Endothelial cell (in vitro differentiated cells): ENCODE measurements around the gene MAD1L1. TPM values are rescaled to one million over a fixed set of nuclear protein-coding genes. Genes with fewer than 3 reads are reported as not detected.

Experiments
- DNase-seq: peaks from one replicate; pipeline ENCODE4 v3.0.0; 2021; ENCODE audit warnings: low spot score
- H3K27ac Mint-ChIP-seq: one replicate; pipeline ENCODE4 v1.8.0; 2021; ENCODE audit warnings: mixed read lengths, inconsistent platforms; ENCODE audit not compliant: unreplicated experiment
- H3K27me3 Mint-ChIP-seq: one replicate; pipeline ENCODE4 v1.8.0; 2021; ENCODE audit warnings: mild to moderate bottlenecking, moderate library complexity, mixed read lengths, inconsistent platforms; ENCODE audit not compliant: unreplicated experiment
- H3K36me3 Mint-ChIP-seq: one replicate; pipeline ENCODE4 v1.8.0; 2021; ENCODE audit warnings: mild to moderate bottlenecking, low read depth, mixed read lengths, inconsistent platforms; ENCODE audit not compliant: unreplicated experiment
- H3K4me1 Mint-ChIP-seq: one replicate; pipeline ENCODE4 v1.8.0; 2021; ENCODE audit warnings: mild to moderate bottlenecking, mixed read lengths, inconsistent platforms; ENCODE audit not compliant: unreplicated experiment
- H3K4me3 Mint-ChIP-seq: one replicate; pipeline ENCODE4 v1.8.0; 2021; ENCODE audit warnings: mild to moderate bottlenecking, mixed read lengths, inconsistent platforms; ENCODE audit not compliant: unreplicated experiment
- H3K9me3 Mint-ChIP-seq: one replicate; pipeline ENCODE4 v1.8.0; 2021; ENCODE audit warnings: mixed read lengths, inconsistent platforms; ENCODE audit not compliant: unreplicated experiment
- total RNA-seq: library from RNA; stranded (reverse); fragmentation: NEBNext Ultra II Directional; extraction: Animal tissue kit (Norgen Biotek cat#: 25700); gene quantifications from one replicate; pipeline ENCODE4 v1.2.1, GENCODE V29; 2021; ENCODE audit not compliant: unreplicated experiment
- TF ChIP-seq, protein P1 (sequence below): fragments of 200-600 bp; sonication (generic); IDR thresholded peaks from one replicate; pipeline ENCODE4 v1.5.0; 2021; ENCODE audit warnings: antibody characterized with exemption; ENCODE audit not compliant: unreplicated experiment

Gene MAD1L1
- total RNA-seq, 1 donor from 2014 or later = 43.3 TPM

DNA sequence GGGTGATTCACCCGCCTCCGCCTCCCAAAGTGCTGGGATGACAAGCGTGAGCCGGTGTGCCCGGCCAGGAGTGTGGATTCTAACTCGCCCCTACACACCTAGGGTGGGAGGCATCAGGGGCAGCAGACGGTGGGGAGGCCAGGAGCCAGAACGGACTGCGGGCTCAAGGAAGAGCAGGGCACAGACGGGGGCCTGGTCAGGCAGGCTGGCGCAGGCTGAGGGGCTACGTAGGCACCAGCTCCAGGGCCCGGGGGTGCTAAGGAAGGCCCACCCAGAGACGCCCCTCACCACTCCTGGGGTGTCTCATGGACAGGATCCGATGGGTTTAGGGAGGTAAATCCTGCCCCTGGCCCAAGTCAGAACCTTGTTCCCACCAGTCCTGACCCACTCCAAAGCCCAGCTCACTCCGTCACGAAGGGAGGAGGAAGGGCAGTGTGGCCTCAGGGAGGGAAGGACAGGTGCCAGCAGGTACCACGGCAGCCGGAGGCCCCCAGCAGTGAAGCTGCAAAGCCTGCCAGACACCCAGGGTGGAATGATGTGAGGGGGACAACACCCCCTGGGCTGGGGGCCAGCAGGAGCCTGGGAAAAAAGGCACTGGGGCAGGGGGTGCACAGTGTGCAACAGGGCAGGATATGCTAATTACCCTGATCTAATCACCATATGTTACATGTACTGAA, 251.4 kb downstream of the MAD1L1 start:
- Mint-ChIP-seq H3K27ac (no peak overlapping the region), H3K9me3 (no peaks in the 10 kb centered on the region), H3K36me3 (peaks cover 27% of the 10 kb centered on the region), H3K4me3 (no peak overlapping the region), H3K27me3 (peaks cover 11% of the 10 kb centered on the region), H3K4me1 (no peaks in the 10 kb centered on the region)
- no peak for DNase-seq
- TF ChIP-seq, protein P1, sequence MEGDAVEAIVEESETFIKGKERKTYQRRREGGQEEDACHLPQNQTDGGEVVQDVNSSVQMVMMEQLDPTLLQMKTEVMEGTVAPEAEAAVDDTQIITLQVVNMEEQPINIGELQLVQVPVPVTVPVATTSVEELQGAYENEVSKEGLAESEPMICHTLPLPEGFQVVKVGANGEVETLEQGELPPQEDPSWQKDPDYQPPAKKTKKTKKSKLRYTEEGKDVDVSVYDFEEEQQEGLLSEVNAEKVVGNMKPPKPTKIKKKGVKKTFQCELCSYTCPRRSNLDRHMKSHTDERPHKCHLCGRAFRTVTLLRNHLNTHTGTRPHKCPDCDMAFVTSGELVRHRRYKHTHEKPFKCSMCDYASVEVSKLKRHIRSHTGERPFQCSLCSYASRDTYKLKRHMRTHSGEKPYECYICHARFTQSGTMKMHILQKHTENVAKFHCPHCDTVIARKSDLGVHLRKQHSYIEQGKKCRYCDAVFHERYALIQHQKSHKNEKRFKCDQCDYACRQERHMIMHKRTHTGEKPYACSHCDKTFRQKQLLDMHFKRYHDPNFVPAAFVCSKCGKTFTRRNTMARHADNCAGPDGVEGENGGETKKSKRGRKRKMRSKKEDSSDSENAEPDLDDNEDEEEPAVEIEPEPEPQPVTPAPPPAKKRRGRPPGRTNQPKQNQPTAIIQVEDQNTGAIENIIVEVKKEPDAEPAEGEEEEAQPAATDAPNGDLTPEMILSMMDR = no peak

- no peak for DNase-seq
Measured at GRCh38 chr7:1979591-1980560, 252.9 kb downstream of the MAD1L1 start.

GRCh38 chr7:1978656-1979590, 253.8 kb downstream of the MAD1L1 start:
- no peak for DNase-seq
- H3K4me1 Mint-ChIP-seq = peaks cover 5% of the 10 kb centered on the region
- no peak overlapping the region for H3K27ac Mint-ChIP-seq
- H3K27me3 Mint-ChIP-seq = peaks cover 7% of the 10 kb centered on the region
- TF ChIP-seq, protein P1 = no peak
- peaks cover 33% of the 10 kb centered on the region for H3K36me3 Mint-ChIP-seq
- H3K9me3 Mint-ChIP-seq = no peaks in the 10 kb centered on the region
- no peak overlapping the region for H3K4me3 Mint-ChIP-seq

More at GRCh38 chr7:1979591-1980560, 252.9 kb downstream of the MAD1L1 start:
- H3K27ac Mint-ChIP-seq = no peak overlapping the region
- no peak overlapping the region for H3K4me3 Mint-ChIP-seq
- peaks cover 28% of the 10 kb centered on the region for H3K36me3 Mint-ChIP-seq
- TF ChIP-seq, protein P1 = no peak
- no peaks in the 10 kb centered on the region for H3K4me1 Mint-ChIP-seq
- peaks cover 7% of the 10 kb centered on the region for H3K27me3 Mint-ChIP-seq
- no peaks in the 10 kb centered on the region for H3K9me3 Mint-ChIP-seq

DNA sequence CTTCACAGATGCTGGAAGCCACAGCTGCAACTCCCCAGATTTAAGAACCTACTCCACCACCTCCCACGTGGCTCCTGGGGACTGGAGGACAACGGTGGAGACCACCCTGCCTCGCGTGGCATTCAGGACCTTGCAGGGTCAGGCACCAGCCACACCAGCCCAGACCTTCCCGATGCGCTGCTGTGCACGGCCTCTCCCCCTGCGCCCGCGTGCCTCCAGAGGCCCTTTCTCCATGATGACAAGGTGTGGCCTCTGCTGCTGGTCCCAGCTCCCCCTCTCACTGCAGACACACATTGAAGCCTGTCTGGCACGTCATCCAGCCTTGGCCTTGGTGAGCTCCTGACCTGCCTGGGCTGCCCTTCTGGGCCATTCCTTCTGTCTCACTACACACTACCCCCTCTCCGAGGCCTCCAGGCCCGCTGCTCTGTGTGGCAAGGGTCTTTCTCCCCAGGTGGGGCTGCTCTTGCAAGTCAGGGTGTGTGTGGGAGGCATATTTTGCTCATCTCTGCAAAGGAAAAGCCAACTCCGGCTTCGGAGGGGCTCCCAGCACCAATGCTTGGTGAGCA, 254.8 kb downstream of the MAD1L1 start:
- Mint-ChIP-seq H3K4me1 (peaks cover 5% of the 10 kb centered on the region), H3K27ac (no peak overlapping the region), H3K27me3 (peaks cover 7% of the 10 kb centered on the region), H3K4me3 (no peak overlapping the region), H3K9me3 (no peaks in the 10 kb centered on the region), H3K36me3 (peaks cover 33% of the 10 kb centered on the region)
- DNase-seq = no peak
- TF ChIP-seq, protein P1 = no peak
